DND-41 (cell line): ENCODE measurements around the gene PCDHGC4.

Experiments
- CTCF ChIP-seq: IDR thresholded peaks from 2 replicates; pipeline ENCODE4 v1.5.1; 2012; ENCODE audit warnings: borderline replicate concordance, low read length, moderate library complexity, mild to moderate bottlenecking; ENCODE audit not compliant: poor library complexity, severe bottlenecking; ENCODE audit errors: extremely low read depth
- EZH2 ChIP-seq: IDR thresholded peaks from 3 replicates; pipeline ENCODE4 v1.6.1; 2012; ENCODE audit warnings: borderline replicate concordance, low read depth, mild to moderate bottlenecking, moderate library complexity, low read length, inconsistent platforms; ENCODE audit not compliant: severe bottlenecking

GRCh38 chr5:141521244-141521781, 36.5 kb downstream of the PCDHGC4 start:
- TF ChIP-seq CTCF (no peak), EZH2 (no peak)
